WTC11 (cell line): Measurements from ENCODE around the gene USO1. TPM values are rescaled to one million over a fixed set of nuclear protein-coding genes. Genes with fewer than 3 reads are reported as not detected.

Source experiments
- ATAC-seq: fragments of 200-7000 bp; cut with Tn5 transposase; 2 replicates; pipeline ENCODE4 v1.10.0; 2021; ENCODE audit warnings: mild to moderate bottlenecking, moderate library complexity
- CTCF ChIA-PET: fragments of 300-600 bp; sonication (Branson Sonifier 250); formaldehyde crosslinking; loops from one replicate; lab custom pipeline; 2021; ENCODE audit warnings: antibody characterized with exemption; lab: Charles Lee
- POLR2A ChIA-PET: fragments of 350-600 bp; sonication (Branson Sonifier 250); formaldehyde crosslinking; loops from one replicate; lab custom pipeline; 2021; ENCODE audit warnings: antibody characterized with exemption; lab: Charles Lee
- DNase-seq: peaks from one replicate; pipeline ENCODE4 v3.0.0; 2021; ENCODE audit warnings: low spot score
- H3K27ac Mint-ChIP-seq: 2 replicates; pipeline ENCODE4 v1.8.0; 2021; ENCODE audit warnings: mixed read lengths
- H3K27me3 Mint-ChIP-seq: 2 replicates; pipeline ENCODE4 v1.8.0; 2021; ENCODE audit warnings: low read depth, mild to moderate bottlenecking, moderate library complexity, mixed read lengths
- H3K36me3 Mint-ChIP-seq: 2 replicates; pipeline ENCODE4 v1.8.0; 2021; ENCODE audit warnings: mixed read lengths
- H3K4me1 Mint-ChIP-seq: 2 replicates; pipeline ENCODE4 v1.8.0; 2022; ENCODE audit warnings: mixed read lengths
- H3K4me3 Mint-ChIP-seq: 2 replicates; pipeline ENCODE4 v1.8.0; 2021; ENCODE audit warnings: mild to moderate bottlenecking, moderate library complexity, mixed read lengths
- H3K9me3 Mint-ChIP-seq: 2 replicates; pipeline ENCODE4 v1.8.0; 2021; ENCODE audit warnings: mixed read lengths
- GABPB1 ChIP-seq: sonication (generic); formaldehyde crosslinking; IDR thresholded peaks from 2 replicates; pipeline ENCODE4 v1.8.1; 2023; ENCODE audit warnings: mild to moderate bottlenecking, missing genetic modification reagents
- GTF2I ChIP-seq: fragments of 250-450 bp; sonication (Bioruptor Pico); conservative IDR thresholded peaks from 2 replicates; pipeline ENCODE4 v1.4.0; 2021; ENCODE audit warnings: mild to moderate bottlenecking
- NFE2L1 ChIP-seq: sonication (generic); formaldehyde crosslinking; IDR thresholded peaks from 2 replicates; pipeline ENCODE4 v1.8.1; 2023; ENCODE audit warnings: missing genetic modification reagents
- NR2C2 ChIP-seq: sonication (generic); formaldehyde crosslinking; IDR thresholded peaks from 2 replicates; pipeline ENCODE4 v1.8.0; 2022; ENCODE audit warnings: mild to moderate bottlenecking, missing genetic modification reagents
- NR3C1 ChIP-seq: sonication (generic); formaldehyde crosslinking; conservative IDR thresholded peaks from 2 replicates; pipeline ENCODE4 v1.8.1; 2023; ENCODE audit warnings: low read depth, mild to moderate bottlenecking, missing genetic modification reagents
- USF1 ChIP-seq: sonication (generic); formaldehyde crosslinking; IDR thresholded peaks from 2 replicates; pipeline ENCODE4 v1.8.0; 2022; ENCODE audit warnings: mild to moderate bottlenecking, missing genetic modification reagents
- USF2 ChIP-seq: sonication (generic); formaldehyde crosslinking; IDR thresholded peaks from 2 replicates; pipeline ENCODE4 v1.8.1; 2023; ENCODE audit warnings: mild to moderate bottlenecking, missing genetic modification reagents, moderate library complexity
- ZNF219 ChIP-seq: sonication (generic); formaldehyde crosslinking; IDR thresholded peaks from 2 replicates; pipeline ENCODE4 v1.8.0; 2023; ENCODE audit warnings: missing genetic modification reagents, mild to moderate bottlenecking, borderline replicate concordance
- ZNF317 ChIP-seq: sonication (generic); formaldehyde crosslinking; IDR thresholded peaks from 2 replicates; pipeline ENCODE4 v1.8.1; 2023; ENCODE audit warnings: low read depth, mild to moderate bottlenecking, moderate library complexity, missing genetic modification reagents, borderline replicate concordance
- ZNF671 ChIP-seq: fragments of 250-450 bp; sonication (Bioruptor Pico); IDR thresholded peaks from 2 replicates; pipeline ENCODE4 v1.8.0; 2021; ENCODE audit warnings: mild to moderate bottlenecking
- total RNA-seq: library from RNA; stranded (reverse); gene quantifications from 3 replicates; pipeline ENCODE4 v1.2.3, GENCODE V29; 2021
- TF ChIP-seq, protein P1 (sequence below): sonication (generic); formaldehyde crosslinking; IDR thresholded peaks from 2 replicates; pipeline ENCODE4 v1.8.1; 2023; ENCODE audit warnings: mild to moderate bottlenecking, missing genetic modification reagents, moderate library complexity
- TF ChIP-seq, protein P2 (sequence below): sonication (generic); formaldehyde crosslinking; IDR thresholded peaks from 2 replicates; pipeline ENCODE4 v1.8.1; 2023; ENCODE audit warnings: mild to moderate bottlenecking, missing genetic modification reagents

The USO1 gene
- total RNA-seq, 1 experiment from 2014 or later = 162 TPM

DNA sequence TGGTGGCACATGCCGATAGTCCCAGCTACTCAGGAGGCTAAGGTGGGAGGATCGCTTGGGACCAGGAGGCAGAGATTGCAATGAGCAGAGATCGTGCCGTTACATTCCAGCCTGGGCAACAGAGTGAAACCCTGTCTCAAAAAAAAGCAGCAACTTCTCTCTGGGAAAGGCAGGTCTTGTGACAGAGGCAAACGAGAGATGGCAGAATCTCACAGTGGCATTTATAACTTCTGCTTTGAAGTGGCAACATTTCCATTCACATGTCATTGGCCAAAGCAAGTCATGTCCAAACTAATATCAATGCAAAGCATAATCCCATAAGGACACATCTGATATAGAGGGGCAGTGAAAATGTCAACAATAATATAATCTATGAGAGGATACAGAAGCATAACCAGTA is 98.0 kb downstream of the USO1 start:
- ChIA-PET CTCF (no interaction called here), POLR2A (no interaction called here)
- ATAC-seq = no peak
- no peaks in the 10 kb centered on the region for H3K36me3 Mint-ChIP-seq
- TF ChIP-seq NR2C2 (CRISPR knock-in tag) (no peak), NFE2L1 (CRISPR knock-in tag) (no peak), GABPB1 (CRISPR knock-in tag) (no peak), USF1 (CRISPR knock-in tag) (no peak), GTF2I (CRISPR knock-in tag) (no peak), ZNF317 (no peak), ZNF219 (CRISPR knock-in tag) (no peak)
- no peak for DNase-seq
- H3K4me3 Mint-ChIP-seq = no peak overlapping the region
- H3K9me3 Mint-ChIP-seq = no peaks in the 10 kb centered on the region
- no peaks in the 10 kb centered on the region for H3K27me3 Mint-ChIP-seq
- no peaks in the 10 kb centered on the region for H3K4me1 Mint-ChIP-seq
- no peak overlapping the region for H3K27ac Mint-ChIP-seq

DNA sequence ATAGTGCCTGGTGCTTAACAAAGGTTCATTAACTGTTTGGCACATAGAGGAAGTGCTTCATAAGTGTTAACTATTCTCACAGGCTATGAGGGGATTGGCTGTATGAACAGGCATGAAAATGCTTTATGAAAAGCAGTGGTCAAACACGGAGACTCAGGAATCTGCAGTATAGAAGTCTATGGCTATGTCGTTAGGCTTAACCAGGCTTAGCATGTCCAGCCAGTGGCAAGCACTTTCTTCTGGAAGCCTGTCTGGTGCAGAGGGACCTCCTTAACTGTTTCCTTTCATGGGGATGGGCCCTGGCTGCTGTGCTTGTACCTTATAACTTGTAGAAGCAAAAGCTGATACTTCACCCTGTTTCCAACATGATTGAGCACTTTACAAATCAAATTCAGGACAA is 99.4 kb downstream of the USO1 start:
- ChIA-PET CTCF (interaction anchor here (1.1 to 1.3 kb wide), 2 partner anchors 24 to 72 kb away, joined by 3 read pairs; no protein-coding TSS in a partner anchor), POLR2A (no interaction called here)
- H3K4me1 Mint-ChIP-seq = 0 out of 2 replicates have a peak, but pooled peaks cover 4% of the 10 kb centered on the region
- no peak overlapping the region for H3K4me3 Mint-ChIP-seq
- no peak for TF ChIP-seq ZNF671 (CRISPR knock-in tag)
- H3K36me3 Mint-ChIP-seq = no peaks in the 10 kb centered on the region
- DNase-seq (no peak), ATAC-seq (no peak)
- no peak overlapping the region; the same call in 1 of the 2 replicates for H3K27ac Mint-ChIP-seq
- H3K27me3 Mint-ChIP-seq = no peaks in the 10 kb centered on the region
- no peaks in the 10 kb centered on the region for H3K9me3 Mint-ChIP-seq

DNA sequence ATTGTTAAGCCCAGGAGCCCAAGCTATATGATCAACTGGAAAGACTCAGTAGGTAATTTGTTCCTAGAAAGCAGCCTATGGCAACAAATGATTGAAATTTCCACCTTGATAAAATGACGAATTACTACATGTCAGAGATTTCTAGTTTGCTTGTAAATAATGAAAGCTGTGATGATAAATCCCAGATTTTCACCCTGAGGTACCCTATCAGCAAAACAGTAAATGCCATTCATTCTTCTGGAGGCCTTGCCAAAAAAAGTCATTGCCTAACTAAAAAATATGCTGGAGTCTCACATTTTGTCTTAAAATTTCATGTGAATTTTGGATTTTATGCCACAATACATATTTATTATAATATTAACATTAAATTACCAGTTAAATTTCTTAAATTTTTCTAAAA is 106.5 kb downstream of the USO1 start:
- POLR2A ChIA-PET = interaction anchor here (0.8 to 1.1 kb wide), 2 partner anchors 17 to 157 kb away, joined by 3 read pairs; no protein-coding TSS in a partner anchor

DNA sequence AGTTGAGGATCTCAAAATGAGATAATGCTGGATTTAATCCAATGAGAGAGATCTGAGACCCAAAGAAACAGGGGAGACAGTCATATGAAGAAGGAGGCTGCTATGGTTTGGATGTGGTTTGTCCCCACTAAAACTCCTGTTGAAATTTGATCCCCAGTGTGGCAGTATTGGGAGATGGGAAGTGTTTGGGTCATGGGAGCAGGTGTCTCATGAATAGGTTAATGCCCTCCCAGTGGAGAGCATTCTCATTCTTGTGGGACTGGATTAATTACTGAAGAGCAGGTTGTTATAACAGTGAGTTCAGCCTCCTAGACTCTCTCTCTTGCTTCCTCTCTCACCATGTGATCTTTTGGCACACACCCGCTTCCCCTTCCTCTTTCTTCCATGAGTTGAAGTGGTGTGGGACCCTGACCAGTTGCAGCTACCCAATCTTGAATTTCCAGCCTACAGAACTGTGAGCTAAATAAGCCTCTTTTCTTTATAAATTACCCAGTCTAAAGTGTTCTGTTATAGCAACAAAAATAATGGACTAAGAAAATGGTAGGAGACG is 107.6 kb downstream of the USO1 start:
- Mint-ChIP-seq H3K27me3 (no peaks in the 10 kb centered on the region), H3K4me1 (peaks cover 29% of the 10 kb centered on the region), H3K36me3 (peaks cover 17% of the 10 kb centered on the region), H3K27ac (peak overlapping the region; percentile 93), H3K9me3 (peaks cover 14% of the 10 kb centered on the region), H3K4me3 (no peak overlapping the region; the same call in 1 of the 2 replicates)
- POLR2A ChIA-PET = interaction anchor here (0.8 kb wide), 1 partner anchor 16 kb away, joined by 3 read pairs; no protein-coding TSS in a partner anchor
- ATAC-seq (peak; percentile 97), DNase-seq (no peak)
- CTCF ChIA-PET = interaction anchor here (1.3 to 2.8 kb wide), 2 partner anchors 16 to 84 kb away, joined by 4 to 18 read pairs; no protein-coding TSS in a partner anchor
- TF ChIP-seq NR3C1 (CRISPR knock-in tag) = no peak
- TF ChIP-seq USF2 (CRISPR knock-in tag) = peak; percentile 68
- TF ChIP-seq, all 79 proteins: peak for 1

More for the DNA sequence above, 106.5 kb downstream of the USO1 start:
- Mint-ChIP-seq H3K27ac (no peak overlapping the region), H3K4me1 (peaks cover 29% of the 10 kb centered on the region), H3K27me3 (no peaks in the 10 kb centered on the region), H3K4me3 (no peak overlapping the region), H3K9me3 (peaks cover 12% of the 10 kb centered on the region), H3K36me3 (peaks cover 11% of the 10 kb centered on the region)
- CTCF ChIA-PET = interaction anchor here (1.3 to 2.8 kb wide), 2 partner anchors 17 to 85 kb away, joined by 4 to 18 read pairs; no protein-coding TSS in a partner anchor
- ATAC-seq (no peak), DNase-seq (no peak)
- no peak for TF ChIP-seq ZNF671 (CRISPR knock-in tag)
- TF ChIP-seq, protein P1, sequence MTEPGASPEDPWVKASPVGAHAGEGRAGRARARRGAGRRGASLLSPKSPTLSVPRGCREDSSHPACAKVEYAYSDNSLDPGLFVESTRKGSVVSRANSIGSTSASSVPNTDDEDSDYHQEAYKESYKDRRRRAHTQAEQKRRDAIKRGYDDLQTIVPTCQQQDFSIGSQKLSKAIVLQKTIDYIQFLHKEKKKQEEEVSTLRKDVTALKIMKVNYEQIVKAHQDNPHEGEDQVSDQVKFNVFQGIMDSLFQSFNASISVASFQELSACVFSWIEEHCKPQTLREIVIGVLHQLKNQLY (CRISPR knock-in tag) = no peak
- TF ChIP-seq, protein P2, sequence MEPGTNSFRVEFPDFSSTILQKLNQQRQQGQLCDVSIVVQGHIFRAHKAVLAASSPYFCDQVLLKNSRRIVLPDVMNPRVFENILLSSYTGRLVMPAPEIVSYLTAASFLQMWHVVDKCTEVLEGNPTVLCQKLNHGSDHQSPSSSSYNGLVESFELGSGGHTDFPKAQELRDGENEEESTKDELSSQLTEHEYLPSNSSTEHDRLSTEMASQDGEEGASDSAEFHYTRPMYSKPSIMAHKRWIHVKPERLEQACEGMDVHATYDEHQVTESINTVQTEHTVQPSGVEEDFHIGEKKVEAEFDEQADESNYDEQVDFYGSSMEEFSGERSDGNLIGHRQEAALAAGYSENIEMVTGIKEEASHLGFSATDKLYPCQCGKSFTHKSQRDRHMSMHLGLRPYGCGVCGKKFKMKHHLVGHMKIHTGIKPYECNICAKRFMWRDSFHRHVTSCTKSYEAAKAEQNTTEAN (CRISPR knock-in tag) = no peak
